Amygdala (tissue), 56 donors: ENCODE measurements around the gene TUBB.
A peak's percentile ranks its signal among the peaks of the same experiment; 100 is the strongest.

ENCODE experiments used
- DNase-seq, 56 donors: peaks; one replicate each; lab custom pipeline; 2025; lab: John Stamatoyannopoulos, UW

Gene TUBB

GRCh38 chr6:30686908-30687658 lies 33.1 kb upstream of the TUBB start:
- DNase-seq: peak in 48 of 56 donors; percentile 17 to 83 (median 56)

- DNase-seq: peak in 9 of 56 donors; percentile 9 to 59 (median 26)
These were observed 32.3 kb upstream of the TUBB start for GRCh38 chr6:30687659-30688431.

GRCh38 chr6:30688569-30688968 lies 31.6 kb upstream of the TUBB start:
- no peak for DNase-seq

GRCh38 chr6:30689022-30689865 lies 30.9 kb upstream of the TUBB start:
- no peak for DNase-seq

GRCh38 chr6:30689985-30690384 lies 30.2 kb upstream of the TUBB start:
- no peak for DNase-seq

GRCh38 chr6:30690403-30691207 lies 29.5 kb upstream of the TUBB start, which contains the start of gene NRM:
Gene NRM (minus strand): TSS chr6:30690984. CDS start chr6:30690974, 10 bp downstream.
- DNase-seq: peak in 51 of 56 donors; percentile 26 to 86 (median 72)

GRCh38 chr6:30691208-30691847 lies 28.8 kb upstream of the TUBB start:
- no peak for DNase-seq

- DNase-seq: no peak
These were observed 23.7 kb upstream of the TUBB start for GRCh38 chr6:30696432-30696831.

- DNase-seq: peak in 1 of 56 donors; percentile 21
These were observed 19.8 kb upstream of the TUBB start for GRCh38 chr6:30700340-30700739.

GRCh38 chr6:30703011-30703410 lies 17.1 kb upstream of the TUBB start:
- DNase-seq: no peak

GRCh38 chr6:30703821-30704220 lies 16.3 kb upstream of the TUBB start:
- DNase-seq: no peak

GRCh38 chr6:30705620-30706019 lies 14.5 kb upstream of the TUBB start:
- DNase-seq: no peak

- no peak for DNase-seq
These were observed 12.8 kb upstream of the TUBB start for GRCh38 chr6:30707281-30707850.

- no peak for DNase-seq
These were observed 10.9 kb upstream of the TUBB start for GRCh38 chr6:30709101-30709868.

GRCh38 chr6:30711758-30712380 lies 8.3 kb upstream of the TUBB start:
- no peak for DNase-seq

- DNase-seq: no peak
These were observed 7.7 kb upstream of the TUBB start for GRCh38 chr6:30712441-30712945.

- no peak for DNase-seq
These were observed 5.9 kb upstream of the TUBB start for GRCh38 chr6:30714263-30714662.

- no peak for DNase-seq
These were observed 3.3 kb upstream of the TUBB start for GRCh38 chr6:30716879-30717128.
